HCT116 (cell line): ENCODE data around the gene SGSH. TPM values are rescaled to one million over a fixed set of nuclear protein-coding genes. Genes with fewer than 3 reads are reported as not detected.

Experiments used
- ATAC-seq: fragments of 200-7000 bp; cut with Tn5 transposase; 2 replicates; pipeline ENCODE4 v1.9.1; 2020; ENCODE audit warnings: mild to moderate bottlenecking, moderate library complexity
- BruUV-seq: library from RNA; stranded (reverse); fragments of 400-500 nt; replicated peaks from 2 replicates; lab custom pipeline; 2021; lab: Mats Ljungman, UMichigan
- CTCF ChIA-PET: fragments of 300-600 bp; sonication (Branson Sonifier 250); formaldehyde crosslinking; loops from one replicate; lab custom pipeline; 2021; ENCODE audit warnings: antibody characterized with exemption; lab: Charles Lee
- POLR2A ChIA-PET: fragments of 300-600, 350-600 bp; sonication (Branson Sonifier 250); formaldehyde crosslinking; loops from one replicate; lab custom pipeline; 2021; ENCODE audit warnings: antibody characterized with exemption; lab: Charles Lee
- RAD21 ChIA-PET, 2 experiments: fragments of 300-600 bp; sonication (Branson Sonifier 250); formaldehyde crosslinking; loops; one replicate each; lab custom pipeline; 2023; ENCODE audit warnings: low total read pairs in 2 of 2; ENCODE audit not compliant: uncharacterized antibody in 2 of 2, unreplicated experiment in 2 of 2, low non-redundant PET in 1 of 2; lab: Charles Lee
- DNase-seq: peaks from one replicate; pipeline ENCODE4 v3.0.0-alpha.2; 2010; ENCODE audit warnings: low read depth, low spot score
- H2AFZ ChIP-seq: fragments of 200-600 bp; shearing (Covaris generic), sonication (generic); 2 replicates; pipeline ENCODE4 v1.6.1; 2017; ENCODE audit warnings: low read depth, mixed run types, mixed read lengths, antibody characterized with exemption, low read length; ENCODE audit not compliant: poor library complexity, severe bottlenecking
- H3K27ac ChIP-seq: 2 replicates; pipeline ENCODE4 v1.5.1; 2012; ENCODE audit warnings: low read depth, low read length
- H3K27me3 ChIP-seq: fragments of 200-600 bp; sonication (generic); 2 replicates; pipeline ENCODE4 v1.6.1; 2016; ENCODE audit warnings: mixed run types, low read length, mixed read lengths; ENCODE audit not compliant: insufficient read depth
- H3K36me3 ChIP-seq, 2 experiments: fragments of 200-500 bp in 1 of 2; fragments of 200-600 bp in 1 of 2; sonication (Bioruptor generic) in 1 of 2; sonication (generic) in 1 of 2; 2 replicates each; pipeline versions ENCODE4 v1.5.1 to v1.6.1; 2014 to 2016; ENCODE audit warnings: low read length in 2 of 2, inconsistent platforms in 1 of 2, mixed read lengths in 1 of 2, mixed run types in 1 of 2; ENCODE audit not compliant: insufficient read depth in 2 of 2, control insufficient read depth in 1 of 2
- H3K4me1 ChIP-seq, 2 experiments: fragments of 200-600 bp in 1 of 2; sonication (generic) in 1 of 2; 2 replicates each; pipeline versions ENCODE4 v1.5.1 to v1.6.1; 2012 to 2017; ENCODE audit warnings: low read length in 2 of 2, inconsistent platforms in 1 of 2, mild to moderate bottlenecking in 1 of 2, mixed read lengths in 1 of 2, mixed run types in 1 of 2, moderate library complexity in 1 of 2; ENCODE audit not compliant: insufficient read depth in 2 of 2, control insufficient read depth in 1 of 2
- H3K4me2 ChIP-seq: fragments of 200-600 bp; sonication (generic); 2 replicates; pipeline ENCODE4 v1.6.1; 2017; ENCODE audit warnings: mixed run types, low read length, mixed read lengths
- H3K4me3 ChIP-seq, 2 experiments: fragments of 200-600 bp in 1 of 2; sonication (generic) in 1 of 2; replicated peaks in 1 of 2; 2 replicates each; pipeline ENCODE4 v1.5.1; 2011 to 2016; ENCODE audit warnings: low read length in 2 of 2, control low read depth in 1 of 2, low read depth in 1 of 2, mild to moderate bottlenecking in 1 of 2, mixed read lengths in 1 of 2, mixed run types in 1 of 2
- H3K79me2 ChIP-seq: fragments of 200-600 bp; sonication (generic); 2 replicates; pipeline ENCODE4 v1.6.1; 2017; ENCODE audit warnings: mild to moderate bottlenecking, mixed run types, low read length, moderate library complexity, mixed read lengths; ENCODE audit not compliant: insufficient read depth
- H3K9ac ChIP-seq: fragments of 200-600 bp; sonication (generic); 2 replicates; pipeline ENCODE4 v1.6.1; 2016; ENCODE audit warnings: low read length, mixed read lengths
- H3K9me2 ChIP-seq: fragments of 200-600 bp; sonication (generic), shearing (Covaris generic); 2 replicates; pipeline ENCODE4 v1.6.1; 2017; ENCODE audit warnings: mixed run types, mild to moderate bottlenecking, moderate library complexity; ENCODE audit not compliant: insufficient read depth
- H3K9me3 ChIP-seq, 2 experiments: fragments of 200-500 bp in 1 of 2; fragments of 200-600 bp in 1 of 2; sonication (Bioruptor generic) in 1 of 2; sonication (generic) in 1 of 2; 2 replicates each; pipeline ENCODE4 v1.6.1; 2014 to 2017; ENCODE audit warnings: low read length in 2 of 2, mixed read lengths in 2 of 2, inconsistent platforms in 1 of 2, low read depth in 1 of 2, mild to moderate bottlenecking in 1 of 2, mixed run types in 1 of 2, moderate library complexity in 1 of 2; ENCODE audit not compliant: control insufficient read depth in 1 of 2, insufficient read depth in 1 of 2
- H4K20me1 ChIP-seq: fragments of 200-600 bp; sonication (generic), shearing (Covaris generic); 2 replicates; pipeline ENCODE4 v1.6.1; 2017; ENCODE audit warnings: mixed run types, mild to moderate bottlenecking, moderate library complexity; ENCODE audit not compliant: insufficient read depth
- CBX3 ChIP-seq: IDR thresholded peaks from 2 replicates; pipeline ENCODE4 v1.6.1; 2012; ENCODE audit warnings: low read depth
- POLR2AphosphoS5 ChIP-seq: IDR thresholded peaks from 2 replicates; pipeline ENCODE4 v1.6.1; 2011; ENCODE audit warnings: mild to moderate bottlenecking, low read depth, low read length, moderate library complexity
- intact Hi-C: fragments of 100-400 bp; cut with micrococcal nuclease; formaldehyde crosslinking; loops from 2 replicates; pipeline ENCODE4 v1.10.0; 2022
- total RNA-seq: library from RNA; stranded (reverse); gene quantifications from one replicate; pipeline ENCODE4 v1.2.1, GENCODE V29; 2021; ENCODE audit not compliant: unreplicated experiment
- TF ChIP-seq, protein P1 (sequence below): IDR thresholded peaks from 2 replicates; pipeline ENCODE4 v1.6.1; 2012; ENCODE audit warnings: low read depth

SGSH gene
- total RNA-seq, 1 experiment from 2014 or later, result 34.4 TPM

DNA sequence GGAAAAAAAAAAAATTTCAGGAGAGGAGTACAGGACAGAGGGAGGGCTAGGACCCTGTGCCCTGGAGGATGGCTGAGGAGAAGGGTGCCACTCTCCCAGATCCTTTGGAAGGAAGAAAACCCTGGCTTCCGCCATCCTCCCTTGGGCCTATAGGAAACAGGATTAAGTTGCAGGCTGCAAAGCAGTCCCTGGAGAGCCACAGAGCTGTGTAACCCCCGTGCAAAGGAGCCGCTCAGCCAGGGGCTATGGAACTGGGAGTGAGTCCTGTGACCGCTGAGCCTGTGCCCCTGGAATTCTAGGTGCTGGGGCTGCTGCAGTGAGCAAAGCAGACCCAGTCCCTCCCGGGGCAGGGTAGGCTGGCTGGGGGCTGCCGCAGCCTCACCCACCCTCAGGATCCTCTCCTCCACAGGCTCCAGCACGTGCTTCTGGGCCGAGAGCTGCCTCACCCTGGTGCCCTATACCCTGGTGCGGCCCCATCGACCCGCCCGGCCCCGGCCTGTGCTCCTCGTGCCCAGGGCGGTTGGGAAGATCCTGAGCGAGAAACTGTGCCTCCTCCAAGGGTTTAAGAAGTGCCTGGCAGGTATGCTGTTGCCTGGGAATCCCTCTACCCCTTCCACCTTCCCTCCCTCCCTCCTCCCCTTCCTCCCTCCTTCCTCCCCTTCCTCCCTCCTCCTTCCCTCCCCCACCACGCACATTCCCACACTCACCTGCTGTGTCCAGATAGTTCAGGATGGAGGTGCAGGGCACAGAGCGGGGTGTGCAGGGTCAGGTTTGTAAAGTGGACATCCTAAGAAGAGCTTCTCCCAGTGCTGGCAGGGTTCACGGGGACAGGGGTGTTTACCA lies 15.3 kb downstream of the SGSH start:
- CTCF ChIA-PET, result no interaction called here
- no peaks in the 10 kb centered on the region for H4K20me1 ChIP-seq
- no peak overlapping the region for H3K27ac ChIP-seq
- peaks cover 0 to 7% of the 10 kb centered on the region in 2 experiments; a peak in 1 of 4 replicates for H3K4me1 ChIP-seq
- H3K9me2 ChIP-seq, result no peaks in the 10 kb centered on the region
- RAD21 ChIA-PET, result no interaction called here
- H3K27me3 ChIP-seq, result no peaks in the 10 kb centered on the region
- no peak for DNase-seq
- no peak overlapping the region for H2AFZ ChIP-seq
- H3K4me2 ChIP-seq, result no peak overlapping the region
- no peak overlapping the region for H3K4me3 ChIP-seq
- H3K9ac ChIP-seq, result no peak overlapping the region
- intact Hi-C loops, result no loop called here
- POLR2A ChIA-PET, result no interaction called here
- no peaks in the 10 kb centered on the region for H3K9me3 ChIP-seq
- H3K36me3 ChIP-seq, result no peaks in the 10 kb centered on the region; a peak in 2 of 4 replicates
- TF ChIP-seq CBX3, result no peak
- TF ChIP-seq, protein P1, sequence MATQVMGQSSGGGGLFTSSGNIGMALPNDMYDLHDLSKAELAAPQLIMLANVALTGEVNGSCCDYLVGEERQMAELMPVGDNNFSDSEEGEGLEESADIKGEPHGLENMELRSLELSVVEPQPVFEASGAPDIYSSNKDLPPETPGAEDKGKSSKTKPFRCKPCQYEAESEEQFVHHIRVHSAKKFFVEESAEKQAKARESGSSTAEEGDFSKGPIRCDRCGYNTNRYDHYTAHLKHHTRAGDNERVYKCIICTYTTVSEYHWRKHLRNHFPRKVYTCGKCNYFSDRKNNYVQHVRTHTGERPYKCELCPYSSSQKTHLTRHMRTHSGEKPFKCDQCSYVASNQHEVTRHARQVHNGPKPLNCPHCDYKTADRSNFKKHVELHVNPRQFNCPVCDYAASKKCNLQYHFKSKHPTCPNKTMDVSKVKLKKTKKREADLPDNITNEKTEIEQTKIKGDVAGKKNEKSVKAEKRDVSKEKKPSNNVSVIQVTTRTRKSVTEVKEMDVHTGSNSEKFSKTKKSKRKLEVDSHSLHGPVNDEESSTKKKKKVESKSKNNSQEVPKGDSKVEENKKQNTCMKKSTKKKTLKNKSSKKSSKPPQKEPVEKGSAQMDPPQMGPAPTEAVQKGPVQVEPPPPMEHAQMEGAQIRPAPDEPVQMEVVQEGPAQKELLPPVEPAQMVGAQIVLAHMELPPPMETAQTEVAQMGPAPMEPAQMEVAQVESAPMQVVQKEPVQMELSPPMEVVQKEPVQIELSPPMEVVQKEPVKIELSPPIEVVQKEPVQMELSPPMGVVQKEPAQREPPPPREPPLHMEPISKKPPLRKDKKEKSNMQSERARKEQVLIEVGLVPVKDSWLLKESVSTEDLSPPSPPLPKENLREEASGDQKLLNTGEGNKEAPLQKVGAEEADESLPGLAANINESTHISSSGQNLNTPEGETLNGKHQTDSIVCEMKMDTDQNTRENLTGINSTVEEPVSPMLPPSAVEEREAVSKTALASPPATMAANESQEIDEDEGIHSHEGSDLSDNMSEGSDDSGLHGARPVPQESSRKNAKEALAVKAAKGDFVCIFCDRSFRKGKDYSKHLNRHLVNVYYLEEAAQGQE, result no peak
- no peak for TF ChIP-seq POLR2AphosphoS5
- ATAC-seq, result no peak
- no peaks in the 10 kb centered on the region for H3K79me2 ChIP-seq
- BruUV-seq, result no TSS peak
